ENCODE results near the gene ANKRD31. TPM values are rescaled to one million over a fixed set of nuclear protein-coding genes. Genes with fewer than 3 reads are reported as not detected.

The ANKRD31 gene
- total RNA-seq, 1 donor from 2014 or later, result 1.2 TPM

GRCh38 chr5:75018805-75019587, 217.7 kb downstream of the ANKRD31 start:
- Histone ChIP-seq H3K36me3 (no peaks in the 10 kb centered on the region), H3K27ac (no peak overlapping the region), H3K4me1 (no peaks in the 10 kb centered on the region), H3K9me3 (no peaks in the 10 kb centered on the region), H3K4me3 (no peak overlapping the region), H3K27me3 (no peaks in the 10 kb centered on the region)
- intact Hi-C loops (cut with DNase I), result no loop called here
- DNase-seq (ENCODE audit: extremely low spot score in 2 of 2), result no peak
- TF ChIP-seq POLR2A (IDR thresholded peaks at IDR 0.05) (no peak), CTCF (IDR thresholded peaks at IDR 0.05) (no peak), POLR2AphosphoS5 (IDR thresholded peaks at IDR 0.05; ENCODE audit: insufficient read depth in 1 of 2, low read depth in 1 of 2) (no peak)

Small RNA genes lying within 50 kb of the gene (small RNA-seq; reads per million reads assigned to genes)
- gene SUMO2P5, result not detected

Other genes with a start within 250 kb of the ANKRD31 start
- 2.5 TPM for gene GCNT4, start 184.3 kb downstream of the ANKRD31 start, total RNA-seq
- 42.7 TPM for gene HMGCR, start 100.3 kb upstream of the ANKRD31 start, total RNA-seq

Data from vagina (tissue), 2 donors.